ENCODE results near the gene BFSP1.

DNA sequence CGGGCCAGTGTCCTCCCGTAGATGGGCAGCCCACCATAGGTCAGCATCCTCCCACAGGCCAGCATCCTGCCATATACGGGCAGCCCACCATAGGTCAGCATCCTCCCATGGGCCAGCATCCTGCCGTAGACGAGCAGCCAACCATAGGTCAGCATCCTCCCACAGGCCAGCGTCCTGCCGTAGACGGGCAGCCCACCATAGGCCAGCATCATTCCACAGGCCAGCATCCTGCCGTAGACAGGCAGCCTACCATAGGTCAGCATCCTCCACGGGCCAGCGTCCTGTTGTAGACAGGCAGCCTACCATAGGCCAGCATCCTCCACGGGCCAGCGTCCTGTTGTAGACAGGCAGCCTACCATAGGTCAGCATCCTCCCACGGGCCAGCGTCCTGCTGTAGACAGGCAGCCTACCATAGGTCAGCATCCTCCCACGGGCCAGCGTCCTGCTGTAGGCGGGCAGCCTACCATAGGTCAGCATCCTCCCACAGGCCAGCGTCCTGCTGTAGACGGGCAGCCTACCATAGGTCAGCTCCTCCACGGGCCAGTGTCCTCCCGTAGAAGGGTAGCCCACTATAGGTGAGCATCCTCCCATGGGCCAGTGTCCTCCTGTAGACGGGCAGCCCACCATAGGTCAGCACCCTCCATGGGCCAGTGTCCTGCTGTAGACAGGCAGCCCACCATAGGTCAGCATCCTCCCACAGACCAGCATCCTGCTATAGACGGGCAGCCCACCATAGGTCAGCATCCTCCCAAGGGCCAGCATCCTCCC lies 62.9 kb downstream of the BFSP1 start:
- TF ChIP-seq, protein P1, sequence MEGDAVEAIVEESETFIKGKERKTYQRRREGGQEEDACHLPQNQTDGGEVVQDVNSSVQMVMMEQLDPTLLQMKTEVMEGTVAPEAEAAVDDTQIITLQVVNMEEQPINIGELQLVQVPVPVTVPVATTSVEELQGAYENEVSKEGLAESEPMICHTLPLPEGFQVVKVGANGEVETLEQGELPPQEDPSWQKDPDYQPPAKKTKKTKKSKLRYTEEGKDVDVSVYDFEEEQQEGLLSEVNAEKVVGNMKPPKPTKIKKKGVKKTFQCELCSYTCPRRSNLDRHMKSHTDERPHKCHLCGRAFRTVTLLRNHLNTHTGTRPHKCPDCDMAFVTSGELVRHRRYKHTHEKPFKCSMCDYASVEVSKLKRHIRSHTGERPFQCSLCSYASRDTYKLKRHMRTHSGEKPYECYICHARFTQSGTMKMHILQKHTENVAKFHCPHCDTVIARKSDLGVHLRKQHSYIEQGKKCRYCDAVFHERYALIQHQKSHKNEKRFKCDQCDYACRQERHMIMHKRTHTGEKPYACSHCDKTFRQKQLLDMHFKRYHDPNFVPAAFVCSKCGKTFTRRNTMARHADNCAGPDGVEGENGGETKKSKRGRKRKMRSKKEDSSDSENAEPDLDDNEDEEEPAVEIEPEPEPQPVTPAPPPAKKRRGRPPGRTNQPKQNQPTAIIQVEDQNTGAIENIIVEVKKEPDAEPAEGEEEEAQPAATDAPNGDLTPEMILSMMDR (IDR thresholded peaks at IDR 0.05), result no peak
- no peak for TF ChIP-seq POLR2A (IDR thresholded peaks at IDR 0.05)
